SK-N-DZ (cell line): Measurements from ENCODE around the gene SLC45A1.

Source experiments
- DNase-seq: peaks from one replicate; pipeline ENCODE4 v3.0.0-alpha.2; 2015; ENCODE audit warnings: low spot score

SLC45A1 gene

GRCh38 chr1:8311068-8311718, 6.7 kb upstream of the SLC45A1 start:
- DNase-seq = no peak

GRCh38 chr1:8312235-8313218, 5.4 kb upstream of the SLC45A1 start:
- no peak for DNase-seq

DNA sequence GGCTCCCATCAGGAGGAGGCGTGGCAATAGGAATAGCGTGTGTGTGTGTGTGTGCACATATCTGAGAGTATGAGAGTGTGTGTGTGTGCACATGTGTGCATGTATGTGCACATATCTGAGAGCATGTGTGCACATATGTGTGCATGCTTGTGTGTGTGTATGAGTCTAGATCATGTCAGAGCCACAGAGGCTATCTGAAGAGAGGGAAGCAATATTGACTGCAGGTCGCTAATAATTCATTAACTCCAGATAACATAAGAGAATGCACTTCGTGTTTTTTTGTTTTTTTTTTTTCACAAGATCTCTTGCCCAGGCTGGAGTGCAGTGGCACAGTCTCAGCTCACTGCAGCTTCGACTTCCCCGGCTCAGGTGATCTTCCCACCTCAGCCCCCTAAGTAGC, 4.7 kb upstream of the SLC45A1 start:
- no peak for DNase-seq

DNA sequence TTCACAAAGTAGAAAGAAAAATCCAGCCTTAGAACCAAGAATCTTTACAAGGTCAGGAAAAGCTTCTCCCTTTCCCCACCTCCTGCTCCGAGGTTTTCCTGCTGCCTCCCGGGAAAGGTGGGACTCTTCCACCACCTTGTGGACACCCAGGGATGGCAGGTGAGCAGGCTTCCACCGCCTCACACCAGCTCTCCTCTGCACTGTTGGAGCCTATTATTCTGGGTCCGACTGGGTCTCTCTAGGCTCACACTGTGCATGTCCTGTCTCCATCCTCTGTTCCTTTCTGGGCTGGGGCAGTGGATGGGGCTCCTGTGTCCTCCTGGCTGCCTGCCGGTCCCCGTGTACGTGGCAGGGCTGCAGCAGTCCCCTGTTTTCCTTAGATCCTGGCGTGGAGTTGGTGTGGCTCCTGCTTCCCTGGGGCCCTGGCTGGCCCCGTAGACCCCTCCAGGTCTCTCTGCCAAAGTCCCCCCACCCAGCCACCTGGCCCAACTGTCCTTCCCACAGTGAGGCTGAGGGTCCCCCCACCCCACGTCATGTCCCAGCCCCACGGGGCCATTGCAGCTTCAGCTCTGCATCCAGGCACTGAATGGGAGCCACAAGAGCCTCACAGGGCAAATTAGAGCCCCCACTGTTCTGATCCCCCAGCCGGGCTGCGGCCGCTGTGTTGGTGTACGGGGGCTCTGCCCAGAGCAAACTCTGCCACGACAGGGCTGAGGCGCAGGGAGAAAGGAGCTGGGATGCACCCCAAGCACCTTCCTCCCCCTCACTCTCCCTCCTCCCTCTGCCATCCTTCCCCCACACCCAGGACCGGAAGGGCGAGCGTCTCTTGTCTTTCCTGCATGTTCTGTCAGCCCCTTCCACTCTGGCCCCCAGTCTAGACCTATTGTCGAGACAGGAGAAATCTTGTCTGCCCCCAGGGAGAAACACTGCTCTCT, 3.3 kb upstream of the SLC45A1 start:
- peak; percentile 51 for DNase-seq

- no peak for DNase-seq
Observed at GRCh38 chr1:8315573-8316475, 2.1 kb upstream of the SLC45A1 start.

GRCh38 chr1:8318436-8318835, 522 bp downstream of the SLC45A1 start:
- DNase-seq = no peak

- DNase-seq = no peak
Observed at GRCh38 chr1:8321612-8322011, 3.7 kb downstream of the SLC45A1 start.

GRCh38 chr1:8323706-8324105, 5.8 kb downstream of the SLC45A1 start:
- DNase-seq = no peak

GRCh38 chr1:8324176-8324810, 6.4 kb downstream of the SLC45A1 start:
- no peak for DNase-seq

- no peak for DNase-seq
Observed at GRCh38 chr1:8325771-8326170, 7.9 kb downstream of the SLC45A1 start.

- no peak for DNase-seq
Observed at GRCh38 chr1:8326265-8326664, 8.4 kb downstream of the SLC45A1 start.

GRCh38 chr1:8328271-8328670, 10.4 kb downstream of the SLC45A1 start:
- DNase-seq = no peak

- DNase-seq = no peak
Observed at GRCh38 chr1:8329439-8329838, 11.5 kb downstream of the SLC45A1 start.

DNA sequence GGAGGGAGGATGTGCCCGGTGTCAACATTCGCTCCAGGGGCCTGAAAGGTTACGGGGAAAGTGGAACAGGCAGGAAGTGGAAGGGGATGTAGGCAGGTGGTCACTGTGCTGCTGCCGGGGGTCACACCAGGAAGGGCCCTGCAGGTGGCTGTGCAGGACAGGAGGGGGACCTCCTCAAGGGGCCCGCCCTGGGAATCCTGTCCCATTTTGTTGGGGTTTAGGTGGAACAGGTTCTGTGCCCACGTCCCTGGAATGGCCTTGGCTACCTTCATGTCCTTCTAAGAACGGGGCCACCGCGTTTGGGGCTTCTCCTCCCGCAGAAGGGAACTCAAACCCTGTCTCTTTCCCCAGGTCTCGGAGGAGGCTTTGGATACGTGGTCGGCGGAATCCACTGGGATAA, 11.9 kb downstream of the SLC45A1 start:
- no peak for DNase-seq

DNA sequence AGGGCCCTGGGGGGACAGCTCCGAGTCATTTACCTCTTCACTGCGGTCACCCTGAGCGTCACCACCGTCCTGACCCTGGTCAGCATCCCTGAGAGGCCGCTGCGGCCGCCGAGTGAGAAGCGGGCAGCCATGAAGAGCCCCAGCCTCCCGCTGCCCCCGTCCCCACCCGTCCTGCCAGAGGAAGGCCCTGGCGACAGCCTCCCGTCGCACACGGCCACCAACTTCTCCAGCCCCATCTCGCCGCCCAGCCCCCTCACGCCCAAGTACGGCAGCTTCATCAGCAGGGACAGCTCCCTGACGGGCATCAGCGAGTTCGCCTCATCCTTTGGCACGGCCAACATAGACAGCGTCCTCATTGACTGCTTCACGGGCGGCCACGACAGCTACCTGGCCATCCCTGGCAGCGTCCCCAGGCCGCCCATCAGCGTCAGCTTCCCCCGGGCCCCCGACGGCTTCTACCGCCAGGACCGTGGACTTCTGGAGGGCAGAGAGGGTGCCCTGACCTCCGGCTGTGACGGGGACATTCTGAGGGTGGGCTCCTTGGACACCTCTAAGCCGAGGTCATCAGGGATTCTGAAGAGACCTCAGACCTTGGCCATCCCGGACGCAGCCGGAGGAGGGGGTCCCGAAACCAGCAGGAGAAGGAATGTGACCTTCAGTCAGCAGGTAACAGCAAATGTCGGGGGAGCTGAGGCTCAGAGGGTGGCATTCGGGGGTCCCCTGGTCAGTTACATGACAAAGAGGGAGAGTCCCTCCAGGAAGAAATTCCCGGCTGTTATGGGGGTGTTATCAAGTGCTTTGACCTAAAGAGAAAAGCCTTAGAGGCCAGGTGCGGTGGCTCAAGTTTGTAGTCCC, 12.6 kb downstream of the SLC45A1 start:
- no peak for DNase-seq

GRCh38 chr1:8332806-8333205, 14.9 kb downstream of the SLC45A1 start:
- no peak for DNase-seq

DNA sequence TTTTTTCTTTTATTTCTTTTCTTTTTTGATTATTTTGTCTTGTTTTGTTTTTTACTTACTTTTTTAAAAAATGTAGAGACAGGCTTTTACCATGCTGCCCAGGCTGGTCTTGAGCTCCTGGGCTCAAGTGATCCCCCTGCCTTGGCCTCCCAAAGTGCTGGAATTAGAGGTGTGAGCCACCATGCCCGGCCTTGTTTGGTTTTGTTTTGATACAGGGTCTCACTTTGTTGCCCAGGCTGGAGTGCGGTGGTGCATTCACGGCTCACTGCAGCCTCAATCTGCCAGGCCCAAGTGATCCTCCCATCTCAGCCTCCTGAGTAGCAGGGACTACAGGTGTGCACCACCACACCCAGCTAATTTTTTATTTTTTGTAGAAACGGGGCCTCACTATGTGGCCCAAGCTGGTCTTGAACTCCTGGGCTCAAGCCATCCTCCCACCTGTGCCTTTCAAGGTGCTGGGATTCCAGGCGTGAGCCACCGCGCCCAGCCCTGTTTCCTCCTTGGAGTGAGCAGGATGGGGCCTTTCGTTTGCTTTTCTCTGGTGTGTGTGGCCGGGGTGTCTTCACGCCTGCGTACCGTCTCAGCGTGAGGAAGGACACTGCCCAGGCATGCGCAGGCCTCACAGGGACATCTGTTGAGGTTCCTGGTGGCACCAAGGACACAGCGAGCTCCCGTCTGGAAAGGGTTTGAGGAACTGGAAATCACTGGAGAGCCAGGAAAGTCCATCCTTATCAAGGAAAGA, 15.5 kb downstream of the SLC45A1 start:
- no peak for DNase-seq

GRCh38 chr1:8334106-8334851, 16.4 kb downstream of the SLC45A1 start:
- no peak for DNase-seq
